NT2/D1 (cell line): ENCODE data around the gene SP100.

Experiments used
- YY1 ChIP-seq: IDR thresholded peaks from 2 replicates; pipeline ENCODE4 v1.6.1; 2011; ENCODE audit not compliant: insufficient read length, insufficient read depth
- ZNF274 ChIP-seq: IDR thresholded peaks from 2 replicates; pipeline ENCODE4 v1.6.1; 2011; ENCODE audit warnings: mild to moderate bottlenecking, low read depth, low read length

- TF ChIP-seq ZNF274 (no peak), YY1 (no peak)
Measured at GRCh38 chr2:230414302-230414701, 1.7 kb upstream of the SP100 start.
